ENCODE measurements around the gene POLE.

POLE gene

GRCh38 chr12:132592282-132592970 lies 94.7 kb downstream of the POLE start:
- DNase-seq: no peak

DNA sequence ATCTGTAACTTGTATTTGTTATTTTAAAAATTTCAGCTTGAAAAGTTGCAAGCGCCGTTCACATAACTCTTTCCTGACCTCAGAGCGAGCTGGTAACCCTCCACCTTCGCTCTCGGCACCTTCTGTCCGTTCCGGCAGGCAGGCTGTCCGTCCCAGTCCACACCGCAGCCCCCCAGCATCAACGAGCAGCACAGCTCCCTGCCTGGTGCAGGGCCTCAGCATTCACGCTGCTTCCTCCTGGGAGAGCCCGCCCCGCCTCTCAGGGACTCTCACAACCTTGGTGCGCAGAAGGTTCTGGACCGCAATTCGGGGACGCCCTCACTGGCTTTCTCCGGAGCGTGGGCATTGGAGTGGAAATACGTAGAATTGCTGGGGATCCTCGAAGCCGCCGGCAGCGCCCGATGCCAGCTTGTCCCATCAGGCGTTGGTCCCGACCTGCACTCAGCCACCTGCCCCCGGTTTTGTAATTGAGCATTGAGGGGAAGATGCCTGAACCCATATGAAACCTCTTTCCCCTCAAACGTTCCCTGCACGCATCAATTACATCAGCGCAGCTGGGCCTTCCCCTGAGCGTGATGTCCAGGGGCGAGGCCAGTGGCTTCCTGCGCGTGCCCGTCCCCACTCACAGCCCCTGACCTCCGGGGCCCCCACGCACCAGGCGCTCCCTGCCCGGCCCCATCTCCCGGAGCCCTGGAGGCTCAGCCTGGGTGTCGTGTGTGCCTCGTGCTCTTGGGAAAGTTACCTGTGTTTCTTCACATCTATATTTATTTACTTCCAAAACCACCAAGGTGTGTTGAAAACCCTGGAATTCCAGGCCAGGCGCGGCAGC lies 95.8 kb downstream of the POLE start:
- no peak for DNase-seq

DNA sequence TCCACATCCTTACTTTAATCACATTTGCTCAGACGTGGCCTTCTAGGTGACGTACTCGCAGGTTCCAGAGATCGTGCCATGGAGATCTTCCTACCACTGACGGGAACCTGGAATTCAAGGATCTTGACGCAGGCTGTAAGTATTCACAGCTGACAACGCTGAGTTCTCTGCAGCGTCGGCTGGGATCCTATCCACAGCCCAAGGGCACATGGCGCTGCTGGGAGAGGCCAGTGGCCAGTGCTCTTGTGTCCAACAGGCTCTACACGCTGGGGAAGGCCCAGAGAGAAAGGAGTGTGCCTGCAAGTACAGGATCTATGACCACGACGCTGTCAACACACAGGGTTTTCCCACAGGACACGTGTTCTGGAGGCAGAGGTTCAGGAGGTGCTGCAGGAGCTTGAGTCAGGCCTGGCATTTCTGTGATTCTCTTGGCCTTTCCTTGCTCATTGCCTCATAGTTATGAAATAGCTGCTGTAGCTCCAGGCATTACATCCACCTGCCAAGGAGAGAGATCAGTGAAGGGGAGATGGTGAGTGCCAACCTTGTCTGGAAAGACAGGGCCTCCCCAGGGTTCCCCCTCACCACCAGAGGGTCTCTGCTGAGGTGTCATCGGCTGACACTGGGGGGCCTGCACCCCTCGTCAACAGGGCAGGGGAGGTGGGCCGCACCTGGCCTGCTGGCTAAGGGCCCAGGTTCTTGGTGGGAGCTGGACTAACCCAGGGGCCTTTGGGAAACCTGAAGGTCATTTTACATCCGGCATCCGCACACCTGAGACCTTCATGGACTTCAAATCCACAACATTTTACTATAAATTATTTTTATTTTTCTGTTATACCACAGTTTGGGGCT lies 98.1 kb downstream of the POLE start:
- no peak for DNase-seq

GRCh38 chr12:132588319-132588718 lies 98.8 kb downstream of the POLE start:
- no peak for DNase-seq

DNA sequence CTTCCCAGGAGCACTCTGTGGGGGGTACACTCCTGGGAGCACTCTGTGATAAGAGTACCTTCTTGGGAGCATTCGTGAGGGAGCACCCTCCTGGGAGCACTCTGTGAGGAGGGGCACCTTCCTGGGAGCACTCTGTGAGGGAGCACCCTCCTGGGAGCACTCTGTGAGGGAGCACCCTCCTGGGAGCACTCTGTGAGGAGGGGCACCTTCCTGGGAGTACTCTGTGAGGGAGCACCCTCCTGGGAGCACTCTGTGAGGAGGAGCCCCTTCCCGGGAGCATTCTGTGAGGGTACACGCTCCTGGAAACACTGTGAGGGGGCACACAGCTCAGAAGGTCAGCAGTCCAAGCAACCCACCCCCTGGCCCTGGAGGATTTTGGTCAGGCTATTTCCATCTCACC lies 99.4 kb downstream of the POLE start:
- DNase-seq: no peak

DNA sequence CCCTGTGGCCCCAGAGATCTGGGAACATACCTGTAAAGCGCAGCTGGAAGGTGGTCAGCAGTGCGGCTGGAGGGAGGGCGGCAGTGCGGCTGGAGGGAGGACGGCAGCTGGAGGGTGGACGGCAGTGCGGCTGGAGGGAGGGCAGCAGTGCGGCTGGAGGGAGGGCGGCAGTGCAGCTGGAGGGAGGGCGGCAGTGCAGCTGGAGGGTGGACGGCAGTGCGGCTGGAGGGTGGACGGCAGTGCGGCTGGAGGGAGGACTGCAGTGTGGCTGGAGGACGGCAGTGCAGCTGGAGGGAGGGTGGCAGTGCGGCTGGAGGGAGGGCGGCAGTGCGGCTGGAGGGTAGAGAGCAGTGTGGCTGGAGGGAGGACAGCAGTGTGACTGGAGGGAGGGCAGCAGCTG lies 100.2 kb downstream of the POLE start:
- no peak for DNase-seq

GRCh38 chr12:132585177-132585576 lies 102.0 kb downstream of the POLE start:
- no peak for DNase-seq

GRCh38 chr12:132584429-132584828 lies 102.7 kb downstream of the POLE start:
- DNase-seq: no peak

- DNase-seq: no peak
Observed at GRCh38 chr12:132583736-132584135, 103.4 kb downstream of the POLE start.

GRCh38 chr12:132583411-132583710 lies 103.8 kb downstream of the POLE start:
- no peak for DNase-seq

GRCh38 chr12:132582582-132583410 lies 104.3 kb downstream of the POLE start:
- no peak for DNase-seq

- DNase-seq: no peak
Observed at GRCh38 chr12:132582058-132582420, 105.1 kb downstream of the POLE start.

DNA sequence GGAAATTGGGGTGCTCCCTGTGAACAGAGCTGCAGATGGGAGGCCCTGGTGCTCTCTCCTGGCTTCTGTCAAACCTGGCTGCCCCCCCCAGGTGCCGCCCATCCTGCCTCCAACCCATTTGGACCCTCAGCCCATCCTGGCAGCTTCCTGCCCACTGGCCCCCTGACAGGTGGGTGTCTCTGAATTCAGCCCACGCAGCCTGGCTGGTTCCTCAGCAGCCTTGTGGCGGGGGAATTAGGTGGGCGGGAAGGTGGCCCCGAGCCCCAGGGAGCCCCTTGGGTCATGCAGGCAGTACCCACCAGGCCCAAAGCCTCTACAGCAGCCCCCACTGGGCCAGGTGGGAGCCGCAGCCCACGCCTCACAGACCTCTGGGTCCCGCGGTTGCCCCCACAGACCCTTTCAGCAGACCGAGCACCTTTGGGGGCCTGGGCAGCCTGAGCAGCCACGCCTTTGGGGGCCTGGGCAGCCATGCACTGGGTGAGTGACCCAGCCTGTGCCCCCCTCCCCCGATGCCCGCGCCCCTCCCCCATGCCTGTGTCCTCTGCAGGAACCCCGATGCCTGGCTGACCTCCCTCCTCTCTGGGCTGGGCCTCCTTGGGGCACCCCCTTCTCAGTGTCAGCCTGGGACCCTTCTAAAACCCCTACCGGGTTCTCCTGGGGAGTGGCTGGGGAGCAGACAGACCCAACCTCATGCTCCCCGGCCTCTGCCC lies 105.6 kb downstream of the POLE start:
- DNase-seq: no peak

DNA sequence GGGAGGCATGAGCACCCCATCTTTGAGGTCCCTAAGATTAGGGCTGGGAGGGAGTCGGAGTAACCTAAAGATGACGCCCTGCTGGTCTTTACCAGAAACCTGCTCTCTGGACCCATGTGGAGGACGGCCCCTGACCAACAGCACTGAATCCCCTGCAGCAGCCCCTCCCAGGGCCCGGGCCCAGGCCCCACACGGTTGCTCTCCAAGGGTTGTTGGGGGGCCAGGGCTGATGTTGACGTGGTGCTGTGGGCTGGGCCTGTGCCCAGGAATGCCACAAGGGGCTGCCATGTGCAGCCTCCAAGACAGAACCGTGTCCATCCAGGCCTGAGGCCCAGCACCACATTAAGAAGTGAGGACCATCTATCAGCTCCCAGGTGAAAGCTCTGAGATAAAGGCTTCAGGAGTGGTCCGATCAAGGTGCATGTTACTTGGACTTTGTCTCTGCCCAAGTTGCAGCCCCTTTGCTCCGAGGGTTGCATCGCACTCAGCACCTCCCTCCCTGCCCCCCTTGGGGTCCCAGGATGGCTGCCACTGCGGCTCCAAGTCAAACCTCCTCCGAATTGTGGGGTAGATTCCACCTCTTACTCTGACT lies 106.3 kb downstream of the POLE start:
- no peak for DNase-seq

DNA sequence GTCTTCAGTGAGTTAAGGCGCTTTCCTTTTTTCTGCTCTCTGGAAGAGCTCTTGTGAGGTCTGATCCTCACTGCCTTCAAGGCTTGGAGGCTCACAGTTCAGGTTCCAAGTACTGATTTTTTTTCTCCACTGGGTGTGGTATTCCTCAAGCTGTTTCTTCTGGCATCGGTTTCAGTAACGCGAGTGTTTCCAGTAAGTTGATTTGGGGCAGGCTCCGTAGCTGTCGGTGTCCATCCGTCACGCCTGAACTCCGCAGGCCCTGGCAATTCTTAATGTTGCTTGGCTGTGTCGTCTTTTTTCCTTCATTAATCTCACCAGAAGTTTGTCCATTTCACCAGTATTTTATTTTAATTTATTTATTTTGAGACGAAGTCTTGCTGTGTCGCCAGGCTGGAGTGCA lies 107.4 kb downstream of the POLE start:
- no peak for DNase-seq

DNA sequence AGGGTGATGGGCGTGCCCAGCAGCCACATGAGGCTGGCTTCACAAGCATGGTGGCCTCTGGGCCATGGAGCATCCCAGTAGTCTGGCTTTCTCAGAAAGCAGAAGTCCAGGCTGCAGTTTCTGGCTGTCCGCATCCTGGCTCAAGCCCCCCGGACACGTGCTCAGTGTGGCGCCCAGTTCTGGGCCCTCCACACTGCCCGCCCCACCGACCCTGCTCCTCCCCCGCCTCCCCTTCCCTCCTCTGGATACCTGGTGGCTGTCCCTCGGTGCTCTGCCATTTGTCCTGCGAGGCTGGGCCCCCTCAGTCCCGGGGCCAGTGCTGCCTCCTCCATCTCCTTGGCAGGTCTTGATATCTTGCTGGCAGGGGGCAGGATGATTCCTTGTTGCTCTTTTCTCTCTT lies 108.3 kb downstream of the POLE start:
- no peak for DNase-seq

DNA sequence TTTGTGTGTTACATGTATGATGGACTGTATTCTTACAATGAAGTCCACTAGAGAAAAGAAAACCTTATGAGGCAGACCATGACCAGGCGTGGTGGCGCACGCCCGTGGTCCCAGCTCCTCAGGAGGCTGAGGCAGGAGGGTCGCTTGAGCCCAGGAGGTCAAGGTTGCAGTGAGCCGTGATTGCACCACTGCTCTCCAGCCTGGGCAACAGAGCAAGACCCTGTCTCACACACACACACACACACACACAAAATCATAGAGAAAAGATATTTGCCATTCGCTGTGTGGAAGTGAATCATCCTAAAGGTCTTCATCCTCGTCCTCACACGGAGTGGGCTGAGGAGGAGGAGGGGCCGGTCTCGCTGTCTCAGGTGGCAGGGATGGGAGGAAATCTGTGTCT lies 109.0 kb downstream of the POLE start:
- no peak for DNase-seq

DNA sequence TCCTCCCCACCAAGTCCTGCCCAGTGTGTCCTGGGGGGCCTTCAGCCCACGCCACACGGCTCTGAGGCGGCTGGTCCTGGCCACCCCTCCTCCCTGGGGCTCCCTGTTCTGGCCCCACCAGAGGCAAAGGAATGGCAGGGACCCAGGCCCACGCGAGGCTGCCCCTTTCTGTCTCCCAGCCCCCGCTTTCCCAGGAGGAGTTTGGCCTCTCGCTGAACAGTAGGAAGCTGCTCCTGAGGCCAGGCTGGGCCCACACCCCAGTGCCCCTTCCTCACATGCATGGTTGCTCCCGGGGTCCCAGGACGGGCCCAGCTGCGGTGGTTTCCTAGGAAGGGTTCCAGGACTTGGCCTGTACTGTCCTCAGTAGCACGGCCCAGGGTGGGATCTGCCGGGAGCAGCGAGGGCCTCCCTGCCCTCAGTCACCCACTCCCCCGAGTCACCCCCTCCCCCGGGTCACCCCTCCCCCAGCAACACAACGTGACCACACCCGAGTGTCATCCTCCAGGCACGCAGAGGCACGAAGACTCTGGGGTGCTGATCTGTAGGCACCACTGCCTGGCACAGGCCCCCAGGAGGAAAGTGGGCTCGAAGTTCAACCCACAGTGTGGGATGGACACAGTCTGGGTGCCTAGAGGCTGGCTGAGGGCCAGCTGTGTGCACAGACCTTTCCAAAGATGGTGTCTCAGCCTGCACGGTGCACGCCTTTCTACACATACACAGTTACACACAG lies 109.8 kb downstream of the POLE start:
- DNase-seq: no peak

GRCh38 chr12:132576701-132577100 lies 110.4 kb downstream of the POLE start:
- DNase-seq: no peak

- no peak for DNase-seq
Observed at GRCh38 chr12:132575661-132576060, 111.5 kb downstream of the POLE start.

Measured in NCI-H1694 treated with DMSO at 0.1 percent for 48 hours (cell line).